GM21717 (cell line): ENCODE measurements around the gene IGFL3.
"Not testable (repeated sequence)": the region's sequence is repeated elsewhere in the genome, so short reads cannot be mapped to it uniquely, and the experiment has no call there.

Source experiments
- ATAC-seq: cut with Tn5 transposase; IDR thresholded peaks from one replicate; pipeline ENCODE4 v1.9.1; 2021; ENCODE audit warnings: mild to moderate bottlenecking, moderate library complexity; ENCODE audit not compliant: unreplicated experiment

IGFL3 gene

GRCh38 chr19:46126086-46126580 lies 1.6 kb upstream of the IGFL3 start:
- ATAC-seq, result no peak

GRCh38 chr19:46125447-46125846 lies 959 bp upstream of the IGFL3 start:
- no peak for ATAC-seq

- no peak for ATAC-seq
Measured at GRCh38 chr19:46118136-46118535, 6.4 kb downstream of the IGFL3 start.

- no peak for ATAC-seq
Measured at GRCh38 chr19:46116121-46116520, 8.4 kb downstream of the IGFL3 start.

GRCh38 chr19:46115396-46116106 lies 8.9 kb downstream of the IGFL3 start:
- ATAC-seq, result no peak

GRCh38 chr19:46113726-46114125 lies 10.8 kb downstream of the IGFL3 start:
- ATAC-seq, result no peak

- ATAC-seq, result no peak
Measured at GRCh38 chr19:46112527-46112926, 12.0 kb downstream of the IGFL3 start.

- no peak for ATAC-seq
Measured at GRCh38 chr19:46111376-46111775, 13.1 kb downstream of the IGFL3 start.

GRCh38 chr19:46109876-46110275 lies 14.6 kb downstream of the IGFL3 start:
- ATAC-seq, result no peak

- no peak for ATAC-seq
Measured at GRCh38 chr19:46107371-46107770, 17.1 kb downstream of the IGFL3 start.

GRCh38 chr19:46102333-46102732 lies 22.2 kb downstream of the IGFL3 start:
- ATAC-seq, result not testable (repeated sequence)

GRCh38 chr19:46101293-46101692 lies 23.2 kb downstream of the IGFL3 start:
- no peak for ATAC-seq

GRCh38 chr19:46100344-46100743 lies 24.1 kb downstream of the IGFL3 start:
- no peak for ATAC-seq

- ATAC-seq, result no peak
Measured at GRCh38 chr19:46090444-46090843, 34.0 kb downstream of the IGFL3 start.

GRCh38 chr19:46089432-46089831 lies 35.1 kb downstream of the IGFL3 start:
- ATAC-seq, result no peak

- no peak for ATAC-seq
Measured at GRCh38 chr19:46088101-46088500, 36.4 kb downstream of the IGFL3 start.

- ATAC-seq, result no peak
Measured at GRCh38 chr19:46085888-46086287, 38.6 kb downstream of the IGFL3 start.

GRCh38 chr19:46082728-46083050 lies 41.8 kb downstream of the IGFL3 start:
- ATAC-seq, result no peak

GRCh38 chr19:46081928-46082727 lies 42.4 kb downstream of the IGFL3 start:
- no peak for ATAC-seq

- no peak for ATAC-seq
Measured at GRCh38 chr19:46080561-46080960, 43.9 kb downstream of the IGFL3 start.

- ATAC-seq, result no peak
Measured at GRCh38 chr19:46079576-46079975, 44.9 kb downstream of the IGFL3 start.
